Cerebellar cortex (tissue), 1 donor: ENCODE measurements around the gene C12orf54.
"Not testable (repeated sequence)": the region's sequence is repeated elsewhere in the genome, so short reads cannot be mapped to it uniquely, and the experiment has no call there.

Experiments used
- DNase-seq: peaks from one replicate; pipeline ENCODE4 v3.0.0-alpha.2; 2015; ENCODE audit warnings: low spot score

Gene C12orf54

GRCh38 chr12:48510111-48510510 lies 27.8 kb downstream of the C12orf54 start:
- DNase-seq = no peak

GRCh38 chr12:48512855-48513254 lies 30.6 kb downstream of the C12orf54 start:
- DNase-seq = no peak

- DNase-seq = no peak
Measured at GRCh38 chr12:48514728-48515127, 32.4 kb downstream of the C12orf54 start.

- DNase-seq = not testable (repeated sequence)
Measured at GRCh38 chr12:48520381-48520780, 38.1 kb downstream of the C12orf54 start.

- no peak for DNase-seq
Measured at GRCh38 chr12:48525332-48525731, 43.0 kb downstream of the C12orf54 start, which contains the start of gene OR8S1. OR8S1 (plus strand) TSS chr12:48525632; CDS start chr12:48525632, 0 bp downstream.

- no peak for DNase-seq
Measured at GRCh38 chr12:48527891-48528670, 45.8 kb downstream of the C12orf54 start.

- DNase-seq = no peak
Measured at GRCh38 chr12:48532601-48533000, 50.3 kb downstream of the C12orf54 start.

GRCh38 chr12:48536602-48537001 lies 54.3 kb downstream of the C12orf54 start:
- DNase-seq = no peak

GRCh38 chr12:48542300-48542928 lies 60.1 kb downstream of the C12orf54 start:
- peak; percentile 37 for DNase-seq

- no peak for DNase-seq
Measured at GRCh38 chr12:48545833-48546469, 63.7 kb downstream of the C12orf54 start.
